Measurements from ENCODE around the gene NPDC1.

- TF ChIP-seq, protein P1, sequence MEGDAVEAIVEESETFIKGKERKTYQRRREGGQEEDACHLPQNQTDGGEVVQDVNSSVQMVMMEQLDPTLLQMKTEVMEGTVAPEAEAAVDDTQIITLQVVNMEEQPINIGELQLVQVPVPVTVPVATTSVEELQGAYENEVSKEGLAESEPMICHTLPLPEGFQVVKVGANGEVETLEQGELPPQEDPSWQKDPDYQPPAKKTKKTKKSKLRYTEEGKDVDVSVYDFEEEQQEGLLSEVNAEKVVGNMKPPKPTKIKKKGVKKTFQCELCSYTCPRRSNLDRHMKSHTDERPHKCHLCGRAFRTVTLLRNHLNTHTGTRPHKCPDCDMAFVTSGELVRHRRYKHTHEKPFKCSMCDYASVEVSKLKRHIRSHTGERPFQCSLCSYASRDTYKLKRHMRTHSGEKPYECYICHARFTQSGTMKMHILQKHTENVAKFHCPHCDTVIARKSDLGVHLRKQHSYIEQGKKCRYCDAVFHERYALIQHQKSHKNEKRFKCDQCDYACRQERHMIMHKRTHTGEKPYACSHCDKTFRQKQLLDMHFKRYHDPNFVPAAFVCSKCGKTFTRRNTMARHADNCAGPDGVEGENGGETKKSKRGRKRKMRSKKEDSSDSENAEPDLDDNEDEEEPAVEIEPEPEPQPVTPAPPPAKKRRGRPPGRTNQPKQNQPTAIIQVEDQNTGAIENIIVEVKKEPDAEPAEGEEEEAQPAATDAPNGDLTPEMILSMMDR (conservative IDR thresholded peaks at IDR 0.05; ENCODE audit: low read depth, low read length), result no peak
- TF ChIP-seq EZH2 (IDR thresholded peaks at IDR 0.05; ENCODE audit: borderline replicate concordance, low read depth, low read length, poor library complexity, severe bottlenecking), result no peak
Measured at GRCh38 chr9:137064880-137065164, 18.8 kb upstream of the NPDC1 start.

Data from A673 (cell line).